Measurements from ENCODE around the gene EDAR.

DNA sequence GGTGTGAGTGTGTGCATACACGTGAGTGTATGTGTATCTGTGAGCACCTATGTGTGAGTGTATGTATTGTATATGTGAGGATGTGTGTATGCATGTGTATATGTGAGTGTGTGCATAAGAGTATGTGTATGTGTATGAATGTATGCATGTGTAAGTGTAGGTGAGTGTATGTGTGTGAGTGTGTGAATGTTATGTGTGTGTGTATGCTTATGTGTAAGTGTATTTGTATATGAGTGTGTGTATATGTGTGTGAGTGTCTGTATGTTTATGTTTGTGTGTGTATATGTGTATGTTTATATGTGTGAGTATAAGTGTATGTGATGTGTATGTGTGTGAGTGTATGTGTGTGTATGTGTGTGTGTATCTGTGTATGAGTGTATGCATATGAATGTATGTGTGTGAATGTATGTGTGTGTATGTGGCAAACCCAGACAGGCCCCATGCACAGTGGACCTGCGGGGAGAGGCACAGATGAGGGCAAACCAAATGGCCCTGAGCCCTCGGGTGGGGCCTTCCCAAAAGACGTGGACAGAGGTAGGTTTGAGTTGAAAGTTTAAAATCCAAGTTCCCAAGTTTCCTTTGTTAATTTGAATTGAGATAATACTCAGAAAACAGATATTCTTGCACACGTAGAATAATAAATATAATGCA is 51.5 kb downstream of the EDAR start:
- no peak for TF ChIP-seq POLR2A (IDR thresholded peaks at IDR 0.05; ENCODE audit: low read depth)
- no peak for TF ChIP-seq CTCF (IDR thresholded peaks at IDR 0.05)

All from esophagus muscularis mucosa (tissue), 3 donors.